ENCODE measurements around the gene URGCP. TPM values are rescaled to one million over a fixed set of nuclear protein-coding genes. Genes with fewer than 3 reads are reported as not detected.

Gene URGCP
- total RNA-seq, 1 donor from 2014 or later: 23.3 TPM

Other genes with a start within 250 kb of the URGCP start
- 49.2 and 56.9 TPM in 2 replicates for gene COA1, start 177.1 kb downstream of the URGCP start, total RNA-seq
- 8.5 and 10.2 TPM in 2 replicates for gene BLVRA, start 147.9 kb downstream of the URGCP start, total RNA-seq
- gene MRPS24, start 37.1 kb downstream of the URGCP start, total RNA-seq: 73.1 and 78.1 TPM in 2 replicates
- gene UBE2D4, start 19.8 kb upstream of the URGCP start, total RNA-seq: 18.9 and 19.6 TPM in 2 replicates
- gene SPDYE1, start 91.3 kb upstream of the URGCP start, total RNA-seq: not detected in 2 replicates
- 198 and 210 TPM in 2 replicates for gene DBNL, start 138.1 kb upstream of the URGCP start, total RNA-seq
- gene PGAM2, start 159.0 kb upstream of the URGCP start, total RNA-seq: 1.1 and 1.2 TPM in 2 replicates
- 53.0 and 69.7 TPM in 2 replicates for gene POLM, start 175.9 kb upstream of the URGCP start, total RNA-seq
- gene AEBP1, start 197.7 kb upstream of the URGCP start, total RNA-seq: 17.4 and 21.7 TPM in 2 replicates
- gene POLD2, start 217.0 kb upstream of the URGCP start, total RNA-seq: 146 and 147 TPM in 2 replicates
- gene MYL7, start 234.7 kb upstream of the URGCP start, total RNA-seq: not detected in 2 replicates